SK-N-SH treated with all-trans-retinoic acid at 6 μM for 48 hours (cell line): ENCODE measurements around the gene CCDC174.

Source experiments
- ARNTL ChIP-seq: fragments of 450-650 bp; formaldehyde crosslinking; IDR thresholded peaks from 2 replicates; pipeline ENCODE4 v1.5.0; 2020; ENCODE audit warnings: low read depth, mild to moderate bottlenecking, moderate library complexity, borderline replicate concordance
- ISL1 ChIP-seq: fragments of 250-450 bp; sonication (Bioruptor Pico); IDR thresholded peaks from 2 replicates; pipeline ENCODE4 v2.1.2; 2022; ENCODE audit warnings: mild to moderate bottlenecking, moderate library complexity
- PATZ1 ChIP-seq: fragments of 250-450 bp; sonication (Bioruptor Pico); IDR thresholded peaks from 2 replicates; pipeline ENCODE4 v1.8.0; 2020; ENCODE audit warnings: mild to moderate bottlenecking, moderate library complexity, borderline replicate concordance
- PPARA ChIP-seq: fragments of 250-450 bp; sonication (Bioruptor Pico); IDR thresholded peaks from 2 replicates; pipeline ENCODE4 v1.5.0; 2020; ENCODE audit warnings: mild to moderate bottlenecking, borderline replicate concordance
- RARB ChIP-seq: fragments of 250-450 bp; sonication (Bioruptor Pico); IDR thresholded peaks from 2 replicates; pipeline ENCODE4 v1.8.0; 2021; ENCODE audit warnings: mild to moderate bottlenecking, moderate library complexity
- TOX ChIP-seq: fragments of 250-450 bp; sonication (Bioruptor Pico); IDR thresholded peaks from 2 replicates; pipeline ENCODE4 v1.8.0; 2021; ENCODE audit warnings: mild to moderate bottlenecking, moderate library complexity, borderline replicate concordance
- TSHZ2 ChIP-seq: fragments of 250-450 bp; sonication (Bioruptor Pico); IDR thresholded peaks from 2 replicates; pipeline ENCODE4 v1.5.0; 2020; ENCODE audit warnings: mild to moderate bottlenecking, moderate library complexity
- ZC3H10 ChIP-seq: fragments of 250-450 bp; sonication (Bioruptor Pico); IDR thresholded peaks from 2 replicates; pipeline ENCODE4 v1.5.1; 2021; ENCODE audit warnings: mild to moderate bottlenecking, moderate library complexity
- ZFP3 ChIP-seq: fragments of 250-450 bp; sonication (Bioruptor Pico); IDR thresholded peaks from 2 replicates; pipeline ENCODE4 v1.5.0; 2020; ENCODE audit warnings: mild to moderate bottlenecking, moderate library complexity
- ZFP30 ChIP-seq: fragments of 450-650 bp; formaldehyde crosslinking; IDR thresholded peaks from 2 replicates; pipeline ENCODE4 v1.5.0; 2022; ENCODE audit warnings: mild to moderate bottlenecking, moderate library complexity
- ZNF565 ChIP-seq: fragments of 450-650 bp; formaldehyde crosslinking; conservative IDR thresholded peaks from 2 replicates; pipeline ENCODE4 v1.5.0; 2020; ENCODE audit warnings: low read depth, mild to moderate bottlenecking, moderate library complexity
- ZNF8 ChIP-seq: fragments of 450-650 bp; formaldehyde crosslinking; IDR thresholded peaks from 2 replicates; pipeline ENCODE4 v1.5.0; 2020; ENCODE audit warnings: mild to moderate bottlenecking, moderate library complexity

- TF ChIP-seq ZC3H10: no peak
- no peak for TF ChIP-seq PATZ1 (CRISPR knock-in tag)
- TF ChIP-seq TSHZ2 (CRISPR knock-in tag): no peak
- no peak for TF ChIP-seq TOX (CRISPR knock-in tag)
- TF ChIP-seq ZFP3 (CRISPR knock-in tag): no peak
- TF ChIP-seq RARB: no peak
- no peak for TF ChIP-seq ZNF565 (CRISPR knock-in tag)
- no peak for TF ChIP-seq ISL1 (CRISPR knock-in tag)
- no peak for TF ChIP-seq ZNF8
- TF ChIP-seq ZFP30 (CRISPR knock-in tag): no peak
- no peak for TF ChIP-seq PPARA (CRISPR knock-in tag)
- TF ChIP-seq ARNTL: no peak
Observed at GRCh38 chr3:14634763-14635400, 16.7 kb upstream of the CCDC174 start.
